IPS-18a (cell line): ENCODE measurements around the gene TMEM185B.

Experiments used
- H3K27ac ChIP-seq: one replicate; pipeline ENCODE4 v1.5.1; 2013; ENCODE audit warnings: low read length
- H3K27me3 ChIP-seq: one replicate; pipeline ENCODE4 v1.6.1; 2013; ENCODE audit warnings: mild to moderate bottlenecking, low read length; ENCODE audit not compliant: control insufficient read depth, insufficient read depth
- H3K36me3 ChIP-seq: one replicate; pipeline ENCODE4 v1.6.1; 2013; ENCODE audit warnings: low read depth, low read length; ENCODE audit not compliant: control insufficient read depth
- H3K4me1 ChIP-seq: one replicate; pipeline ENCODE4 v1.6.1; 2013; ENCODE audit warnings: low read depth, low read length; ENCODE audit not compliant: control insufficient read depth
- H3K4me3 ChIP-seq: one replicate; pipeline ENCODE4 v1.5.1; 2013; ENCODE audit warnings: low read length
- H3K9ac ChIP-seq: one replicate; pipeline ENCODE4 v1.6.1; 2013; ENCODE audit warnings: mild to moderate bottlenecking, low read length, moderate library complexity
- H3K9me3 ChIP-seq: one replicate; pipeline ENCODE4 v1.6.1; 2013; ENCODE audit warnings: low read depth, low read length; ENCODE audit not compliant: control insufficient read depth

Gene TMEM185B

GRCh38 chr2:120227111-120227991, 4.2 kb upstream of the TMEM185B start:
- Histone ChIP-seq H3K4me3 (no peak overlapping the region), H3K9me3 (no peaks in the 10 kb centered on the region), H3K4me1 (no peaks in the 10 kb centered on the region), H3K36me3 (no peaks in the 10 kb centered on the region), H3K27ac (no peak overlapping the region), H3K27me3 (peaks cover 28% of the 10 kb centered on the region), H3K9ac (no peak overlapping the region)

- no peaks in the 10 kb centered on the region for H3K4me1 ChIP-seq
- no peak overlapping the region for H3K9ac ChIP-seq
- H3K27me3 ChIP-seq = peaks cover 36% of the 10 kb centered on the region
- no peak overlapping the region for H3K4me3 ChIP-seq
- no peaks in the 10 kb centered on the region for H3K36me3 ChIP-seq
- H3K27ac ChIP-seq = no peak overlapping the region
- no peaks in the 10 kb centered on the region for H3K9me3 ChIP-seq
These were observed 3.1 kb upstream of the TMEM185B start for GRCh38 chr2:120226316-120226715.

- H3K9me3 ChIP-seq = no peaks in the 10 kb centered on the region
- no peaks in the 10 kb centered on the region for H3K36me3 ChIP-seq
- H3K4me1 ChIP-seq = no peaks in the 10 kb centered on the region
- no peak overlapping the region for H3K4me3 ChIP-seq
- H3K27ac ChIP-seq = no peak overlapping the region
- H3K9ac ChIP-seq = no peak overlapping the region
- peaks cover 36% of the 10 kb centered on the region for H3K27me3 ChIP-seq
These were observed 2.4 kb upstream of the TMEM185B start for GRCh38 chr2:120225549-120226065.

- no peak overlapping the region for H3K9ac ChIP-seq
- H3K9me3 ChIP-seq = no peaks in the 10 kb centered on the region
- no peak overlapping the region for H3K27ac ChIP-seq
- H3K36me3 ChIP-seq = no peaks in the 10 kb centered on the region
- H3K4me1 ChIP-seq = no peaks in the 10 kb centered on the region
- H3K27me3 ChIP-seq = peaks cover 36% of the 10 kb centered on the region
- H3K4me3 ChIP-seq = no peak overlapping the region
These were observed 1.7 kb upstream of the TMEM185B start for GRCh38 chr2:120224735-120225548.

GRCh38 chr2:120224256-120224655, 1.1 kb upstream of the TMEM185B start:
- H3K4me1 ChIP-seq = no peaks in the 10 kb centered on the region

GRCh38 chr2:120222186-120223033, 790 bp downstream of the TMEM185B start:
- Histone ChIP-seq H3K4me1 (no peaks in the 10 kb centered on the region), H3K4me3 (no peak overlapping the region), H3K36me3 (no peaks in the 10 kb centered on the region), H3K9ac (no peak overlapping the region), H3K27ac (no peak overlapping the region), H3K27me3 (peaks cover 36% of the 10 kb centered on the region), H3K9me3 (no peaks in the 10 kb centered on the region)

More at GRCh38 chr2:120224256-120224655, 1.1 kb upstream of the TMEM185B start:
- Histone ChIP-seq H3K27me3 (peaks cover 36% of the 10 kb centered on the region), H3K9me3 (no peaks in the 10 kb centered on the region), H3K4me3 (peak overlapping the region; percentile 59), H3K27ac (no peak overlapping the region), H3K9ac (no peak overlapping the region), H3K36me3 (no peaks in the 10 kb centered on the region)

GRCh38 chr2:120221616-120222015, 1.6 kb downstream of the TMEM185B start:
- Histone ChIP-seq H3K9me3 (no peaks in the 10 kb centered on the region), H3K4me1 (no peaks in the 10 kb centered on the region), H3K9ac (no peak overlapping the region), H3K27ac (no peak overlapping the region), H3K36me3 (no peaks in the 10 kb centered on the region), H3K4me3 (no peak overlapping the region), H3K27me3 (peaks cover 36% of the 10 kb centered on the region)

- peaks cover 32% of the 10 kb centered on the region for H3K27me3 ChIP-seq
- H3K36me3 ChIP-seq = no peaks in the 10 kb centered on the region
- no peak overlapping the region for H3K27ac ChIP-seq
- no peak overlapping the region for H3K4me3 ChIP-seq
- H3K9ac ChIP-seq = no peak overlapping the region
- no peaks in the 10 kb centered on the region for H3K9me3 ChIP-seq
- no peaks in the 10 kb centered on the region for H3K4me1 ChIP-seq
These were observed 2.4 kb downstream of the TMEM185B start for GRCh38 chr2:120220756-120221155.

GRCh38 chr2:120219766-120220165, 3.4 kb downstream of the TMEM185B start:
- no peaks in the 10 kb centered on the region for H3K36me3 ChIP-seq
- no peaks in the 10 kb centered on the region for H3K9me3 ChIP-seq
- no peak overlapping the region for H3K27ac ChIP-seq
- H3K9ac ChIP-seq = no peak overlapping the region
- H3K27me3 ChIP-seq = peaks cover 27% of the 10 kb centered on the region
- H3K4me1 ChIP-seq = no peaks in the 10 kb centered on the region
- H3K4me3 ChIP-seq = no peak overlapping the region

- Histone ChIP-seq H3K4me1 (no peaks in the 10 kb centered on the region), H3K4me3 (no peak overlapping the region), H3K36me3 (no peaks in the 10 kb centered on the region), H3K27me3 (peaks cover 22% of the 10 kb centered on the region), H3K9ac (no peak overlapping the region), H3K9me3 (no peaks in the 10 kb centered on the region), H3K27ac (no peak overlapping the region)
These were observed 3.9 kb downstream of the TMEM185B start for GRCh38 chr2:120219291-120219690.

- H3K9ac ChIP-seq = no peak overlapping the region
- no peak overlapping the region for H3K27ac ChIP-seq
- peaks cover 14% of the 10 kb centered on the region for H3K27me3 ChIP-seq
- no peak overlapping the region for H3K4me3 ChIP-seq
- no peaks in the 10 kb centered on the region for H3K9me3 ChIP-seq
- no peaks in the 10 kb centered on the region for H3K36me3 ChIP-seq
- no peaks in the 10 kb centered on the region for H3K4me1 ChIP-seq
These were observed 5.0 kb downstream of the TMEM185B start for GRCh38 chr2:120218181-120218580.
